A172 (cell line): ENCODE measurements around the gene LHX4. TPM values are rescaled to one million over a fixed set of nuclear protein-coding genes. Genes with fewer than 3 reads are reported as not detected.
A peak's percentile ranks its signal among the peaks of the same experiment; 100 is the strongest.
"Not testable (repeated sequence)": the region's sequence is repeated elsewhere in the genome, so short reads cannot be mapped to it uniquely, and the experiment has no call there.

ENCODE experiments used
- DNase-seq: peaks from one replicate; pipeline ENCODE4 v3.0.0-alpha.2; 2015; ENCODE audit warnings: low spot score
- total RNA-seq: library from RNA; depleted of rRNA; stranded (reverse); fragments of >200 nt; shearing (Covaris generic); gene quantifications from 2 replicates; pipeline ENCODE4 v1.2.3, GENCODE V29; 2014

LHX4 gene
- total RNA-seq, 1 experiment from 2014 or later, result 0.31 TPM

DNA sequence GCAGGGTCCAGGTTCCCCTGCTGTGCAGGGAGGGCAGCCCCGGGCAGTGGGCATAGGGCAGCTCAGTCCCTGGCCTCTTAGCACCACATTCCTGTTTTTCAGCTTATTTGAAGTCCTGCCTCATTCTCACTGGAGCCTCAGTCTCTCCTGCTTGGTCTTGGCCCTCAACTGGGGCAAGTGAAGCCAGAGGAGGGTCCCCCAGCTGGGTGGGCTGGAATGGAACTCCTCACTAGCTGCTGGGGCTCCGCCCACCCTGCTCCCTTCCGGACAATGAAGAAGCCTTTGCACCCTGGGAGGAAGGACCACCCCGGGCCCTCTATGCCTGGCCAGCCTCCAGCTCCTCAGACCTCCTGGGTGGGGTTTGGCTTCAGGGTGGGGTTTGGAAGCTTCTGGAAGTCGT lies 32.8 kb upstream of the LHX4 start:
- no peak for DNase-seq

GRCh38 chr1:180198196-180198595 lies 31.9 kb upstream of the LHX4 start:
- DNase-seq, result no peak

DNA sequence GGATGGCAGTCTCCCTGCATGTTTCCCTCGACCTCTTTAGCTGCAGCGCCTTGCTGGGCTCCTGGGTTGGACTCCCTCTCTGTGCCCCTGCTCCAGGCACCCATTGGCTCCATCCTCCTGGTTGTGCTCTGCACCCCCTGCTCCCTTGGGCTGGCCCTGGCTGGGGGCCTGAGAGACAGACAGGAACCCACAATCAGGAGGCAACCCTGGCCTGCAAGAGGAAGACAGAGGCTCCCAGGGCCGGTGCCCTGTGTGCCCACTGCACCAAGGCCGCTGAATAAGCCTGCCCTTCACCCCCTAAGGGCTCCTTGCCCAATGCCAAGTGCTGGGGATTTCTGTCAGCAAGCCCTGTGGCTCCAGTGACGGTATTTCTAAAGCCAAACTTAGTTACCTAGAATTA lies 31.5 kb upstream of the LHX4 start:
- no peak for DNase-seq

DNA sequence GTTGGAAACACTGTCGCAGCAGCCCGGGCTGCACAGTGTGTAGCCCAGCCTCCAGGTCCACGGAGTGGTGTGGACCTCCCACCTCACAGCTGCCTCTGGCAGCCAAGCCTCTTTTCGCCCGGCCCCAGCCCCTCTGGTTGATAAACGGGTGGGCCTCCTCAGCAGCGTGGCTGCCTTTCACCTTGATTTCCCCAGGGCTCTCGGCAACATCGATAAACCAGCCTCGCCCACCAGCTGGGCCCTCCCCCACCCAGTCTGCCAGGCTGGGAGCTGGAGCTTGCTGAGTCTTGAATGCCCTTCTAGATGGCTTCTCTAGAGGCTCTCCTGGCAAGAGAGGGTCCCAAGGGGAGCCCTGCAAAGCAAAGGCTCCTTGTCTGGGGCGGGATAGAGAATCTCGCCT lies 31.0 kb upstream of the LHX4 start:
- DNase-seq, result no peak

DNA sequence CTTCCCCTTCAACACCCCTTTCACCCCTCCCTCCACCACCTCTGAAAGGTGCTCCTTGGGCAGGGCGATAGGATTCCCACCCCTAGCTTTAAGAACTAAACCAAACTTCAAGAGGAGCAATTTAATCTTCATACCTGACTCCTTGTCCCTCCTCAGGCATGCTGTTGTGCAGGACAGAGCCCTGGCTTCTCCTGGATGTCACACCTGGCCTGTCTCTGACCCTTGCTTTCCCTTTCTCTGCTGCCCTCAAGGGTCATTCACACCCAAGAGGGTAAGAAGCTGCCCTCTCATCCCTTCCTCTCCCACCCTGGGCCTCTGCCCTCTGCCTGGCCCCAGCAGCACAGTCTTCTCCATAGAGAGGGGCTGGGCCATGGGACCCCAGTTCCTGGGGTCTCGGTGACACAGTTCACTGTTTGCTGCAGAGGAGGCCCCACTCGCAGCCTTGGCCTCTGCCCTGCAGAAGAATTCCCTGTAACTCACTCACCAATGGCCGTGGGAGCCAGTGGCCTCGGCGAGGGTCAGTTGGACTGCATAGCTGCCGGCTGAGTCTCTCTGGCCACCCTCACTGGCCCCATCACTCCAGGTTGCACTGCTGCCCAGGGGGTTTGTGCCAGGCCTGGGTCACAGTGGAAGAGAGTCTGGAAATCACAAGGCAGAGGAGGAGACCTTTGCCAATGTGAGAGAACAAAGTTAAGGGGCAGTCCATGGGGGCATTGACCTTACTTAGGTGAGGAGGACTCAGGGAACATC lies 28.4 kb upstream of the LHX4 start:
- DNase-seq, result no peak

DNA sequence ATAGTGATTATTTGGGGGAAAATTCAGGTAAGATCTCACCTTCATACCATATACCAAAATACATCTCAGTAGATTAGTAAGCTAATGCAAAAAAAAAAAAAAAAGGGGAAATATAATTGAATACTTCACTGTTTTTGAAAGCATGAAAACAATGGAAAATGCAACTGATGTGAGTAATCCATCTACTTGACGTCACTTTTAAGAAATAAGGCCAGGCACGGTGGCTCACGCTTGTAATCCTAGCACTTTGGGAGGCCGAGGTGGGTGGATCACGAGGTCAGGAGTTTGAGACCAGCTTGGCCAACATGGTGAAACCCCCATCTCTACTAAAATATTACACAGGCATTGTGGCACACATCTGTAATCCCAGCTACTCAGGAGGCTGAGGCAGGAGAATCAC lies 27.5 kb upstream of the LHX4 start:
- not testable (repeated sequence) for DNase-seq

- DNase-seq, result no peak
Measured at GRCh38 chr1:180204231-180204630, 25.8 kb upstream of the LHX4 start.

- DNase-seq, result no peak
Measured at GRCh38 chr1:180206581-180206980, 23.5 kb upstream of the LHX4 start.

DNA sequence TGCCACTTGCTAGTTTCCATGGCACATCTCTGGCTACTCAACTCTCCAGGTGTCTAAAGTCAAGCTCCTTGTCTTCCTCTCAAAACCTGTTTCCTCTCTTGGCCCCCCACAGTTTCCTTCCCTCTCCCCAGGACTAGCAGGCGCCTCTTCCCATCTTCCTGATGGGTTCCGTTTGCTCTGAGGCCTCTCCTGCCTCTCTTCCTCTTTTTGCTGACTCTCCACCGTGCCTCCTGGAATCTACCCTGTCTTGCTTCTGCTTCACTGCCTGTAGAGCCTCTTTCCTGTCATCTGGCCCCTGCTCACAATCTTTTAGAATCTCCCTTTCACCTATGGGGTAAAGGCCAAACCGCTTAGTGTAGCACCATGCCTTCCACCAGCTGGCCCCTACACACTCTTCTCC lies 21.8 kb upstream of the LHX4 start:
- no peak for DNase-seq

GRCh38 chr1:180210008-180210620 lies 19.9 kb upstream of the LHX4 start:
- DNase-seq, result peak; percentile 39

DNA sequence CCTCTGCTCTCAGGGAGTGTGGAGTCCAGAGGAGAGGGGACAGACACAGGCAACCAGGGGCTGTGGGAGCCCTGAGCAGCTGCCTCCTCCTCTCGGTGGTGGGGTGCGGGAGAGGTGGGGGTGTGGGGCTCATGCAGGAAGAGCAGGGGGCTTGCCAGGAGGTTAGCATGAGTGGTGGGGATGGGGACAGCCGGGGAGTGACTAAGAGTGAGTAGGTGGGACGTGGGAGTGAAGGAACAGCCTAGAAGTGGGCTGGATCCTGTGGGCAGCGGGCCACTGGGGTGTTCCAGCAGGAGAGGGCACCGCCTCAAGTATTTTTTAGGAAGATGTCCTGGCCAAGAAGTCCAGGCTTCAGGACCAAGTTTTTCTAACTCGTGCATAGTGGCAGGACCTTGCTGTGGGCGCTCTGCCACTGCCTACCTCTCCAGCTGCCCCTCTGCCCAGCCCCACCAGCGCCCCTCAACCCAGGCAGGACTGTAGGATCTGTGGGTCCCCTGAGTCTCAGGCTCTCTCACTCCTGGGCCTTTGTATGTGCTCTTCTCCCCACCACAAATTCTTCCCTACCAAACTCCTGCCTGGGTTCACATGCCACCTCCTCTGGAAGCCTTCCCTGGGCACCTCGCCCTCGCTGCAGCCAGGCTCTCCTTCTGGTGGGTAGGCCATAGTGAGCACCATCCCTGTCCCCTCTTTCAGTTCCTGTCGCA lies 18.8 kb upstream of the LHX4 start:
- DNase-seq, result no peak

- no peak for DNase-seq
Measured at GRCh38 chr1:180211860-180212229, 18.2 kb upstream of the LHX4 start.

DNA sequence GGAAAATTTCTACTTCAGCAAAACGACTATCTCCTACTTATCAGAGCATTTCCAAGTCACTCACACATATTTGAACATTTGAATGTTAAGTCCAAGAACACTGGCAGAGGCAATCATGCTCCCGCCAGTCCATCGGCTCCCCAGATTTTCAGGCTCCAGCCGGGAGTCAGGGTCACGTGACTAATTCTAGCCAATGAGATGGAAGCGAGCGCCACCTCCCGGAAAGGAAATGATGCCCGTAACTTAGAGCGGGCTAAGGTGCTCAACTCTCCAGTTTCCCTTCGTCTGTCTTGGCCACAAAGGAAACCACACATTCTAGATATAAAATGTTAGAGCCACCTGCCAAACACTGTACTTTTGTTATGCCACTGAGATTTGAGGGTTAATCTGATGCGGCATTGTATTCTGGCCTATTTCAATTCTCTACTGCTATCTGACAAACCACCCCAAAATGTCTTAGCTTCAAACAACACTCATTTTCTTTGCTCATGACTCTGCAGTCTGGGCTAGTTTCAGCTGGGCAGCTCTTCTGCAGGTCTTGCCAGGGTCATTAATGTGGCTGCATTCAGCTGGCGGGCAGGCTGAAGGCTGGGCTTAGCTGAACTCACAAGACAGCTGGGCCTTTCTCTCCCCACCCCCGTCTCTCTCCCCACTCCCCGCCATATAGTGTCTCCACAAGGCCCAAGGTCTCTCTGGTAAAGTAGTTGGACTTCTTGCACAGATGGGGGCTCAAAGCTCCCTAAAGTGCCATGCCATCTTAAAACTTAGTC lies 16.5 kb upstream of the LHX4 start:
- peak; percentile 39 for DNase-seq

- no peak for DNase-seq
Measured at GRCh38 chr1:180215856-180216625, 14.0 kb upstream of the LHX4 start.

DNA sequence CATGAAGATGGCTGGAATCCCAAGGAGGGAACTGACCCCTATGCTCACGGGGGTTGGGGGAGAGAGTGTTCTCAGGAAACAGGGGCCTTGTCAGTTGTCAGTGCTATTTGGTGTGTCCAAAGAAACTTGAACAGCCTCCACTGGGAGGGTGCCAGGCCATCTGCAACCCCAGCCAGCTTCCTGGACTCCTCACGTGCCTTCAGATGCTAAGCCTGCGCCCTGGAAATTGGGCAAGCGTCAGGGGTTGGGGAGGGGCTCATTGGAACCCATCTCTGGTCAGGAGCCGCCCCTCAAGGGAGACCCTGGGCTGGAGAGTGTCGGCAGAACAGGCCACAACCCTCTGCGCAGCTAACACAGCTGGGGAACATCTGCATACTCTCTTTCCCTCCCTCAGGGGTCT lies 13.1 kb upstream of the LHX4 start:
- DNase-seq, result no peak

GRCh38 chr1:180218806-180219765 lies 11.0 kb upstream of the LHX4 start:
- no peak for DNase-seq

- DNase-seq, result no peak
Measured at GRCh38 chr1:180219776-180220175, 10.3 kb upstream of the LHX4 start.

DNA sequence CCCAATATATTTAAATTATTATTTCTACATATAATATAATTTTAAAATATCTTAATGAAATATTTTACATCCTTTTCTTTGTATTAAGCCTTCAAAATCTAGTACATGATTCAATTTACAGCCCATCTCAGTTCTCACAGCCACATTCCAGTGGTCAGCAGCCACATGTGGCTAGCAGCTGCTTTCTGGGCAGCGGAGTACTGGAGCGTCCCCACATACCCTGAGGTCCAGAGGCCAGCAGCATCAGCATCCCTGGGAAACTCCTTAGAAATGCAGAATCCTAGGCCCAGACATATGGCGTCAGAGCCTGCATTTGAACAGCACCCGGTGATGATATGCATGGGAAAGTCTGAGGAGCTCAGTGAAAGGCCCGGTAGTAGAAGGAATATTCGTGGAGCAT lies 8.6 kb upstream of the LHX4 start:
- DNase-seq, result no peak

DNA sequence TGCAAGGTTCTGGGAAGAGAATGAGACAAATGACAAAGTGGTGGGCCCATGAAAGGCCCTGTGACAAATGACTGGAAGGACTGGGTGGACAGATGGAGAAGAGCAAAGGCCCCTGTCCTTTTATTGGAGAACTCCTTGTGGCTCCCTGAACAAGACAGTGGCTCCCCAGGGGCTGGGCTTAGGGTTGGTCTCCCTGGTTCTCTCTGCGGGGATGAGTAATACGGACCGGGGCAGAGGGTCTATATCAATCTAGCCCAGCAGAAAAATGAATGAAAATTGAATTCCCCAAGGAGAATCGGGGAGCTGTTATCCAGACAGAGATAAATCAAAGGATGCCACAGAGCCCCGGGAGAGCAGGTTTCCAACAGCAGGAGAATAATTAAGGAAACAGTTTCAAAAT lies 5.2 kb upstream of the LHX4 start:
- no peak for DNase-seq

- no peak for DNase-seq
Measured at GRCh38 chr1:180225403-180225802, 4.7 kb upstream of the LHX4 start.
